H9 (cell line): Measurements from ENCODE around the gene DSE. TPM values are rescaled to one million over a fixed set of nuclear protein-coding genes. Genes with fewer than 3 reads are reported as not detected.

Experiments
- DNase-seq: peaks from one replicate; pipeline ENCODE4 v3.0.0-alpha.2; 2017
- H2AFZ ChIP-seq: one replicate; pipeline ENCODE4 v1.6.1; 2013; ENCODE audit warnings: mild to moderate bottlenecking, low read length, control low read depth, moderate library complexity
- H2AK5ac ChIP-seq: 2 replicates; pipeline ENCODE4 v1.6.1; 2013; ENCODE audit warnings: low read length, control low read depth, mixed read lengths; ENCODE audit not compliant: insufficient read length
- H2BK120ac ChIP-seq: one replicate; pipeline ENCODE4 v1.6.1; 2013; ENCODE audit warnings: low read depth, mild to moderate bottlenecking, low read length, control low read depth, inconsistent platforms; ENCODE audit not compliant: poor library complexity, severe bottlenecking
- H2BK12ac ChIP-seq: 2 replicates; pipeline ENCODE4 v1.6.1; 2013; ENCODE audit warnings: low read length, control low read depth, mixed read lengths, low read depth; ENCODE audit not compliant: insufficient read length
- H2BK15ac ChIP-seq: 2 replicates; pipeline ENCODE4 v1.6.1; 2013; ENCODE audit warnings: low read depth, low read length, control low read depth
- H2BK20ac ChIP-seq: one replicate; pipeline ENCODE4 v1.6.1; 2013; ENCODE audit warnings: low read depth, mild to moderate bottlenecking, low read length, control low read depth, inconsistent platforms; ENCODE audit not compliant: poor library complexity, severe bottlenecking
- H2BK5ac ChIP-seq: 2 replicates; pipeline ENCODE4 v1.6.1; 2013; ENCODE audit warnings: low read length, control low read depth, mixed read lengths; ENCODE audit not compliant: insufficient read length
- H3K14ac ChIP-seq: 2 replicates; pipeline ENCODE4 v1.6.1; 2013; ENCODE audit warnings: low read length, control low read depth; ENCODE audit not compliant: insufficient read depth
- H3K18ac ChIP-seq: 2 replicates; pipeline ENCODE4 v1.6.1; 2013; ENCODE audit warnings: low read depth, mild to moderate bottlenecking, mixed read lengths, low read length, control low read depth; ENCODE audit not compliant: insufficient read length
- H3K23ac ChIP-seq: 2 replicates; pipeline ENCODE4 v1.6.1; 2013; ENCODE audit warnings: low read length, control low read depth, mixed read lengths, low read depth; ENCODE audit not compliant: insufficient read length
- H3K23me2 ChIP-seq: 2 replicates; pipeline ENCODE4 v1.6.1; 2013; ENCODE audit warnings: low read depth, mild to moderate bottlenecking, mixed read lengths, low read length, control low read depth; ENCODE audit not compliant: insufficient read length, poor library complexity, severe bottlenecking
- H3K27ac ChIP-seq: 2 replicates; pipeline ENCODE4 v1.5.1; 2013; ENCODE audit warnings: low read length, control low read depth, mixed read lengths, low read depth; ENCODE audit not compliant: insufficient read length
- H3K27me3 ChIP-seq: 2 replicates; pipeline ENCODE4 v1.6.1; 2013; ENCODE audit warnings: low read length, control low read depth, inconsistent platforms; ENCODE audit not compliant: insufficient read depth
- H3K4ac ChIP-seq: 2 replicates; pipeline ENCODE4 v1.6.1; 2013; ENCODE audit warnings: low read depth, mild to moderate bottlenecking, control low read depth, inconsistent platforms, low read length, moderate library complexity
- H3K4me1 ChIP-seq: 2 replicates; pipeline ENCODE4 v1.6.1; 2013; ENCODE audit warnings: low read length, control low read depth, inconsistent platforms; ENCODE audit not compliant: insufficient read depth
- H3K4me2 ChIP-seq: 2 replicates; pipeline ENCODE4 v1.6.1; 2013; ENCODE audit warnings: low read length, control low read depth, mixed read lengths; ENCODE audit not compliant: insufficient read length, insufficient read depth
- H3K56ac ChIP-seq: 2 replicates; pipeline ENCODE4 v1.6.1; 2013; ENCODE audit warnings: low read depth, mild to moderate bottlenecking, mixed read lengths, low read length, control low read depth; ENCODE audit not compliant: insufficient read length
- H3K79me1 ChIP-seq: 2 replicates; pipeline ENCODE4 v1.6.1; 2013; ENCODE audit warnings: low read depth, mild to moderate bottlenecking, moderate library complexity, low read length, control low read depth, inconsistent platforms; ENCODE audit not compliant: insufficient read depth, poor library complexity, severe bottlenecking
- H3K79me2 ChIP-seq: 2 replicates; pipeline ENCODE4 v1.6.1; 2013; ENCODE audit warnings: low read length, control low read depth, inconsistent platforms; ENCODE audit not compliant: insufficient read depth
- H3K9ac ChIP-seq: 2 replicates; pipeline ENCODE4 v1.6.1; 2013; ENCODE audit warnings: low read length, control low read depth, mixed read lengths; ENCODE audit not compliant: insufficient read length; ENCODE audit errors: extremely low read depth
- H3K9me3 ChIP-seq: one replicate; pipeline ENCODE4 v1.6.1; 2013; ENCODE audit warnings: low read depth, low read length, inconsistent platforms; ENCODE audit not compliant: control insufficient read depth
- H3T11ph ChIP-seq: one replicate; pipeline ENCODE4 v1.6.1; 2013; ENCODE audit warnings: mild to moderate bottlenecking, low read length, control low read depth, inconsistent platforms
- H4K20me1 ChIP-seq: one replicate; pipeline ENCODE4 v1.6.1; 2013; ENCODE audit not compliant: control insufficient read depth, insufficient read length, insufficient read depth
- H4K5ac ChIP-seq: 2 replicates; pipeline ENCODE4 v1.6.1; 2013; ENCODE audit warnings: low read depth, mild to moderate bottlenecking, mixed read lengths, low read length, control low read depth; ENCODE audit not compliant: insufficient read length
- H4K8ac ChIP-seq: replicated peaks from 2 replicates; pipeline ENCODE4 v1.6.1; 2013; ENCODE audit warnings: low read length, control low read depth, mixed read lengths, low read depth; ENCODE audit not compliant: insufficient read length
- H4K91ac ChIP-seq: 2 replicates; pipeline ENCODE4 v1.6.1; 2013; ENCODE audit warnings: low read depth, mild to moderate bottlenecking, moderate library complexity, mixed read lengths, low read length, control low read depth; ENCODE audit not compliant: insufficient read length
- H3K27ac Mint-ChIP-seq, 3 experiments: 2 replicates in 2 of 3; 3 replicates in 1 of 3; pipeline ENCODE4 v1.8.0; 2020 to 2021; ENCODE audit warnings: mixed read lengths in 3 of 3, mild to moderate bottlenecking in 1 of 3, moderate library complexity in 1 of 3
- H3K27me3 Mint-ChIP-seq: 2 replicates; pipeline ENCODE4 v1.8.0; 2021; ENCODE audit warnings: low read depth, mild to moderate bottlenecking, moderate library complexity, mixed read lengths
- H3K36me3 Mint-ChIP-seq, 3 experiments: 2 replicates in 2 of 3; 3 replicates in 1 of 3; pipeline ENCODE4 v1.8.0; 2020 to 2021; ENCODE audit warnings: low read depth in 3 of 3, mixed read lengths in 3 of 3; ENCODE audit not compliant: insufficient read depth in 1 of 3
- H3K4me1 Mint-ChIP-seq, 2 experiments: 2 replicates each; pipeline ENCODE4 v1.8.0; 2020; ENCODE audit warnings: mixed read lengths in 2 of 2
- H3K4me3 Mint-ChIP-seq, 2 experiments: 2 replicates in 1 of 2; 3 replicates in 1 of 2; pipeline ENCODE4 v1.8.0; 2020 to 2021; ENCODE audit warnings: mild to moderate bottlenecking in 2 of 2, mixed read lengths in 2 of 2, moderate library complexity in 1 of 2
- H3K9me3 Mint-ChIP-seq, 2 experiments: 2 replicates in 1 of 2; 3 replicates in 1 of 2; pipeline ENCODE4 v1.8.0; 2020; ENCODE audit warnings: mild to moderate bottlenecking in 2 of 2, mixed read lengths in 2 of 2, moderate library complexity in 1 of 2
- WGBS: extraction: QIAGEN DNeasy Blood & Tissue Kit; methylation state at CpG from one replicate; pipeline ENCODE4 v1.1.7; 2013; ENCODE audit warnings: missing lambda C conversion rate, low lambda C conversion rate, mixed read lengths; ENCODE audit not compliant: insufficient read length; ENCODE audit errors: extremely low coverage; 5-methylcytosine and 5-hydroxymethylcytosine counted together
- total RNA-seq: library from RNA; stranded (reverse); gene quantifications from 2 replicates; pipeline ENCODE4 v1.2.1, GENCODE V29; 2021
- TF ChIP-seq, protein P1 (sequence below): fragments of 200-600 bp; sonication (generic); conservative IDR thresholded peaks from 3 replicates; pipeline ENCODE4 v1.8.0; 2021; ENCODE audit warnings: antibody characterized with exemption, mild to moderate bottlenecking

DSE gene
- total RNA-seq, 1 experiment from 2014 or later = 45.6 TPM

DNA sequence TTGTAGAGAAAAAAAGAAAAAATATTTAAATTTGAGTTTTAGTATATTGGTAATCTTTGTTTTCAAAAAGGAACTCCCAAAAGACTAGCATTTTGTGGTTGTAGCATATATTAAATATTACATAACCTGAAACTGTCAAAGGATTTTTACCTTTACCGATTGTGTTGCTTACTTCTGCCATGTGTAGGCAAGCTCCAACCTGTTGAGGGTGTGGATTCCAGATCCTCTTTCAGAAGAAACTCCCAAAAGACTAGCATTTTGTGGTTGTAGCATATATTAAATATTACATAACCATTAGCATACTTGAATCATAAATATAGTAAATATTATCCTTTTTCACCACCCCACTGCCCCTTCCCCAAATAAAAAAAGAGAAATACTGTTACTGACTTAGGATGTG is 3.2 kb downstream of the DSE start:
- Histone ChIP-seq H3K18ac (no peak overlapping the region), H2AFZ (no peak overlapping the region), H2BK15ac (no peak overlapping the region), H3T11ph (no peak overlapping the region), H3K4ac (no peak overlapping the region), H3K9ac (no peak overlapping the region), H3K27ac (no peak overlapping the region), H2AK5ac (no peak overlapping the region), H4K20me1 (no peaks in the 10 kb centered on the region), H3K23me2 (peaks cover 7% of the 10 kb centered on the region), H3K9me3 (no peaks in the 10 kb centered on the region), H3K79me1 (peaks cover 3% of the 10 kb centered on the region), H3K4me1 (no peaks in the 10 kb centered on the region), H3K23ac (no peak overlapping the region), H3K4me2 (no peak overlapping the region), H4K8ac (no peak overlapping the region), H3K79me2 (peaks cover 8% of the 10 kb centered on the region; the same call in 1 of the 2 replicates), H3K56ac (no peak overlapping the region), H2BK5ac (no peak overlapping the region), H2BK120ac (no peak overlapping the region), H3K27me3 (no peaks in the 10 kb centered on the region), H2BK20ac (no peak overlapping the region), H3K14ac (no peak overlapping the region), H4K91ac (no peak overlapping the region), H4K5ac (no peak overlapping the region), H2BK12ac (no peak overlapping the region)
- Mint-ChIP-seq H3K4me3 (no peak overlapping the region), H3K36me3 (peaks cover 0 to 2% (median 0%) of the 10 kb centered on the region in 3 experiments; a peak in 1 of 7 replicates), H3K27ac (no peak overlapping the region; a peak in 1 of 7 replicates), H3K27me3 (no peaks in the 10 kb centered on the region; the same call in 1 of the 2 replicates), H3K4me1 (peaks cover 29 to 33% of the 10 kb centered on the region in 2 experiments), H3K9me3 (no peaks in the 10 kb centered on the region)
- no CpG with 5 or more reads among the region's 1 CpG for WGBS
- TF ChIP-seq, protein P1, sequence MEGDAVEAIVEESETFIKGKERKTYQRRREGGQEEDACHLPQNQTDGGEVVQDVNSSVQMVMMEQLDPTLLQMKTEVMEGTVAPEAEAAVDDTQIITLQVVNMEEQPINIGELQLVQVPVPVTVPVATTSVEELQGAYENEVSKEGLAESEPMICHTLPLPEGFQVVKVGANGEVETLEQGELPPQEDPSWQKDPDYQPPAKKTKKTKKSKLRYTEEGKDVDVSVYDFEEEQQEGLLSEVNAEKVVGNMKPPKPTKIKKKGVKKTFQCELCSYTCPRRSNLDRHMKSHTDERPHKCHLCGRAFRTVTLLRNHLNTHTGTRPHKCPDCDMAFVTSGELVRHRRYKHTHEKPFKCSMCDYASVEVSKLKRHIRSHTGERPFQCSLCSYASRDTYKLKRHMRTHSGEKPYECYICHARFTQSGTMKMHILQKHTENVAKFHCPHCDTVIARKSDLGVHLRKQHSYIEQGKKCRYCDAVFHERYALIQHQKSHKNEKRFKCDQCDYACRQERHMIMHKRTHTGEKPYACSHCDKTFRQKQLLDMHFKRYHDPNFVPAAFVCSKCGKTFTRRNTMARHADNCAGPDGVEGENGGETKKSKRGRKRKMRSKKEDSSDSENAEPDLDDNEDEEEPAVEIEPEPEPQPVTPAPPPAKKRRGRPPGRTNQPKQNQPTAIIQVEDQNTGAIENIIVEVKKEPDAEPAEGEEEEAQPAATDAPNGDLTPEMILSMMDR = no peak
- no peak for DNase-seq
